ENCODE data around the gene HMOX2.

HMOX2 gene, protein sequence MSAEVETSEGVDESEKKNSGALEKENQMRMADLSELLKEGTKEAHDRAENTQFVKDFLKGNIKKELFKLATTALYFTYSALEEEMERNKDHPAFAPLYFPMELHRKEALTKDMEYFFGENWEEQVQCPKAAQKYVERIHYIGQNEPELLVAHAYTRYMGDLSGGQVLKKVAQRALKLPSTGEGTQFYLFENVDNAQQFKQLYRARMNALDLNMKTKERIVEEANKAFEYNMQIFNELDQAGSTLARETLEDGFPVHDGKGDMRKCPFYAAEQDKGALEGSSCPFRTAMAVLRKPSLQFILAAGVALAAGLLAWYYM

DNA sequence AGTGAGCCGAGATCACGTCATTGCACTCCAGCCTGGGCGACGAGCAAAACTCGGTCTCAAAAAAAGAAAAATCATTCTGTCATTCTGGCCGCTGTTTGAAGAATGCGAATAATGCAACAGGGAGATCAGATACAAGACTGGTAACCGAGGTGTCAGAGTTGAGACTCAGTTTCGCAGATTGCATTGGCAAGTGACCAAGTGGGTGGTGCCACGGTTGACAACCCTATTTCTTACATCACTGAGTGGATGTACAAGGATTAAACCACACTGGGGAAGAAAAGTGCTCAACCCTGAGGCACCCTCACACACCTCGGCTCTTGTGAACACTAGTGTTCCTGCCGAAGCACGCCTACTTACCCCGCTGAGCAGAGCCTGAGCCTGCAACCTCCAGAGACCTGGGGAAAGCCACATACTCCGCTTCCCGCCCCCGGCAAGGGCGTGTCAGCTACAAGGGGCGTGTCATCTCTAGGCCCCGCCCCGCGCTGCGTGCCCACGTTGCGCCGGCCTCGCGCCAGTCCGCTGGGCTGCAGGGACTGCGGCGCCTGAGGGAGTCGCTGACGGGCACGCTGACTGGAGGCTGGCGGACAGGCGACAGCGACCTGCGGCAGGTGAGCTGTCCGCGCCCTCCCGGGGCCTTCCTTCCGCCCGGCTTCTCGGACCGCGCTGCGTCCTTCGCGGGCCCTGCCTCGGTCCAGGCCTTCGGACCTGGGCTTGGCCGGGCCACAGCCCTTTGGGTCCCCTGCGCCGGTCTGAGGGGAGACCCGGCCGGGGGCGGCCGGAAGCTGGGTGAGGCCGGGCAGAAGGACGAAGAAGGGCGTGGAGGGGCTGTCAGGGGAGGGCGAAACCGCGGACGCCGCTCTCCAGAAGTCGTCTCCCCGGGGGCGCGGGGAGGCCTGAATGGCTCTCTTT is at the start of gene HMOX2:
Gene HMOX2 (plus strand): TSS at position 519 of the 909 bp plus-strand sequence. CDS start 29,127 bp downstream, outside the sequence.
- peak; percentile 73 for DNase-seq

DNA sequence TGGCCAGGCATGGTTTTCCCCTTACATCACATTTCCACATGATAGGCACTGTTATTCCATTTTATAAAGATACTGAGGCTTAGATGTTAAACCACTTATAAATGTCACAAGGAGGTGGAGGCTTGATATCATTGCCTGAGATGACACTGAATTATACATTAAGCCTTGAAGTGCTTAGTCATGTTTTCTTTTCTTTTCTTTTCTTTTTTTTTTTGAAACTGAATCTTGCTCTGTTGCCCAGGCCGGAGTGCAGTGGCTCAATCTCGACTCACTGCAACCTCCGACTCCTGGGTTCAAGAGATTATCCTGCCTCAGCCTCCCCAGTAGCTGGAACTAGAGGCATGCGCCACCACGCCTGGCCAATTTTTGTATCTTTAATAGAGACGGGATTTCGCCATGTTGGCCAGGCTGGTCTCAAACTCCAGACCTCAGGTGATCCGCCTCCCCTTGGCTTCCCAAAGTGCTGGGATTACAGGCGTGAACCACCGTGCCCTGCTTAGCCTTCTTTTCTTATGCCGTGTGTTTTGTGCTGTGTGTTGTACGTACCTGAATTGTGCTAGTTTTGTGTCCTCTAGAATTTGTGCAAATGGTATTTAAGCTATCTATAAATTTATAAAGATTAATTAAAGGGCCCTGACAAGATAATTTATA is 49.4 kb upstream of the HMOX2 start:
- DNase-seq = no peak

DNA sequence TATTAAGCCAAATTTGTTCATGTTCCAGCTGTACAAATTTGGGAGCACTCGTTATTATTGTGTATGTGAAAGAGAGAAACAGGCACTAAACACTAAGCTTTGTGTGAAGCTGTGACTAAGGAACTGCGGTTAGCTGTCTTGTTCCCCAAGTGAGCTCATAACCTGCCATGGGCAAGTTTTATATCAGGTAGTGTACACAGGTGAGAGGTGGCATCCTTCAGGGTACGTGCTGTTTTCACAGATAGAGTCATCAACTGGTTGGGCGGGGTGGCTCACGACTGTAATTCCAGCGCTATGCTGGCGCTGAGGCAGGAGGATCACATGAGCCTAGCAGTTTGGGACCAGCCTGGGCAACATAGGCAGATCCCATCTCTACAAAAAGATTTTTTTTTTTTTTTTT is 47.7 kb upstream of the HMOX2 start:
- no peak for DNase-seq

DNA sequence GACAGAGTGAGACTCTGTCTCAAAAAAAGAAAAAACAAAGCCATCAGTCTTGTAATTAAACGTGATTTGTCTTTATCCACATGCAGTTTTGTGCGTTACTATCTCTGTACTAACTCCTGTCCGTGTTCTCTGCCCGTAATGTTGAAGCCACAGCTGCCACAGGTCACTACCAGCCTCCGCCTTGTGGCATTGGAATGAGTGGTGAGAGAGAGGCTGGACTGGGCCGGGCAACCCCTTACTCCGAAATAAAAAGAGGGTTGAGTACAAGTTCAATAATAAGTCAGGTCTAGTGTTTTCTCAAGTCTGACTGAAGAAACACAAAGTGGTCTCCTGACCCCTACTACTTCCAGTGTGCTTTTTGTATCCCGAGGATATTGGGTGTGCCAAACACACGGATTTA is 45.2 kb upstream of the HMOX2 start:
- no peak for DNase-seq

DNA sequence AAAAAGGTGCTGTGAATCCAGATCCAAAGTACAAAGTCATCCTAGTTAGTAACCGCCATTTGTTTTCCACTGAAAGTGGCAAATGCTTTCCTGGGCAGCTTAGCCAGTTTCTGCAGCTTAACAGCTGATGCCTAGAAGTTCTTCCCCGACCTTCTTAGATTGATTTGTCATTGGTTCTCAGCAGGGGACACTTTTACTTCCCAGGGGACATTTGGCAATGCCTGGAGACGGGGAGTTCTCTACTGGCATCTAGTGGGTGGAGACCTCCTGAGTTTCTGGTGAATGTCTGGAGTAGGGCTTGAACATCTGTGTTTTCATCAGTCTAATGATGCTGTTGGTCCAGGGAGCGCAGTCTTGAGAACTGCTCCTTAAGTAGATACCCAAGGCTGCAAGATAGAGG is 43.0 kb upstream of the HMOX2 start:
- DNase-seq = no peak

DNA sequence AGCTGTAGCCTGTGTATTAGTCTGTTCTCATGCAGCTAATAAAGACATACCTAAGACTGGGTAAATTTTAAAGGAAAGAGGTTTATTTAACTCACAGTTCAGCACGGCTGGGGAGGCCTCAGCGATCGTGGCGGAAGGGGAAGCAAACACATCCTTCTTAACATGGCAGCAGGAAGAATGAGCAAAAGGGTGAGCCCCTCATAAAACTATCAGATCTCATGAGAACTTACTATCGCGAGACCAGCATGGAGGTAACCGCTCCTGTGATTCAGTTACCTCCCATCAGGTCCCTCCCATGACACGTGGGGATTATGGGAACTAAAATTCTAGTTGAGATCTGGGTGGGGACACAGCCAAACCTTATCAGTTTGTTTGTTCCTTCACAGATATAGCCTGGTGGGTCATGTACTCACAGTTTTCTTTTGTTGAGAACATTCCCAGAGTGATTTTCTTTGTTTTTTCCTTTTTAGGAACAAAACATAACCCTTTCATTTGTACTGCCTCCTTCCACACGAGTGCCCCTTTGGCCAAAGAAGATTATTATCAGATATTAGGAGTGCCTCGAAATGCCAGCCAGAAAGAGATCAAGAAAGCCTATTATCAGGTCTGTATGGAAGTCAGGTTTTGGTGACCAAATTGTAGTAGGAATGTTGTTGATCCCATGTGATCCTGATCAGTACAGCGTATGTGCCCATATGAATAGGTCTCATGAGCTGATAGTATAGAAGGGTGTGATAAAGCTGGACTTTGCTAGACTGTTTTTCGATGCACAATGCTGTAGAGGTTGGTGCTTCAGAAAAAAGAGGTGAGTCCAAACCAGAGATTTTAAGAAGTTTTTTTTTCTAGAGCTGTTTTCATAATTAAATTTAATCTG is 42.0 kb upstream of the HMOX2 start:
- no peak for DNase-seq

DNA sequence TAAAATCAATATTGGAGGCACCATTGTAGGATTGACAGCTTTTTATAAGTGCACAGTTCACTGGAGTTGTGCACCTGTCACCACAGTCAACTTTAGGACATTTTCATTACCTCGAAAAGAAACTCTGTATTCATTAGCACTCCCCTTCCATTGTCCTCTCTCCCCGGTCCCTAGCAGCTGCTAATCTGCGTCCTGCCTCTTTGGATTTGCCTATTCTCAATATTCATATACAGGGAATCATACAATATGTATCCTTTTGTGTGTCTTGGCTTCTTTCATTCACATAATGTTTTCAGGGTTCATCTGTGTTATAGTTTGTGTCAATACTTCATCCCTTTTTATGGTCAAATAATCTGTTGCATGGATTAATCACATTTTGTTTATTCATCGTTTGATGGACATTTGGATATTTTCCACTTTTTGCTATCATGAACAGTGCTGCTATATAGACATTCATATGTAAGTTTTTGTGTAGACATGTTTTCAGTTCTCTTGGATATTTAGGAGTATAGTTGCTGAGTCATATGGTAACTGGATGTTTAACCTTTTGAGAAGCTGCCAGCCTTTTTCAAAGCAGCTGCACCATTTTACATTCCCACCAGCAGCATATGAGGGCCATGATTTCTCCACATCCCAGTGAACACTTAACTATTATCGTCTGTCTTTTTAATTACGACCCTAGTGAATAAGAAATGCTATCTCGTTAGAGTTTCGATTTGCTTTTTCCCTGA is 40.7 kb upstream of the HMOX2 start:
- no peak for DNase-seq

DNA sequence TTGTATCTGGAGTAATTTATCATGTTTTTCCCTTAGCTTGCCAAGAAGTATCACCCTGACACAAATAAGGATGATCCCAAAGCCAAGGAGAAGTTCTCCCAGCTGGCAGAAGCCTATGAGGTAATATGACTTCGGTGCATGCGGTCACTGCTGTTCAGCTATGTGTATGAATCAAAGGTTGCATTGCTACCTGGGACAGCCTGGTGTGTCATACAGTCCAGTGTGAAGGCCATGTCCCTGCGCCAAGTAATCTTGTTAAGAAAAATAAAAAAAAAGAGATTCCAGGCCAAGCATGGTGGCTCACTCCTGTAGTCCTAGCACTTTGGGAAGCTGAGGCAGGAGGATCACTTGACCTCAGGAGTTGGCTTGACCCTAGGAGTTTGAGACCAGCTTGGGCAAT is 38.8 kb upstream of the HMOX2 start:
- no peak for DNase-seq

DNA sequence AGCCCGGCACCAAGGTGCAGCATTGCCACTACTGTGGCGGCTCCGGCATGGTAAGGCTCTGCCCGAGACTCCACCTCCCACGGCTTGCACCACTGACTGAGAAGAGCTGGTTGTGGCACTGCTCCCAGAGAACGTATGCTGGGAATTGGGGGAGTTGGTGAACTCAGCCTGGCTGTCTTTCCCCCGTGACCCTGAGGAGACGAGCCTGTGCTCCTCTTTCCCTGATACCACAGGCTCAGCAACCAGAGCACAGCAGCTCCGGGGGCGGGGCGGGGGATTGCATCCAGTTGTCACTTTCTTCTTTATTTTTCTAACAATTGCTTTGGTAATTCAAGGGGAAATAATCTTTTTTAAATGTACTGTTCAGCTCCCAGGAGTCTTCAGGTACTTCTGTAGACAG is 33.8 kb upstream of the HMOX2 start:
- DNase-seq = no peak

DNA sequence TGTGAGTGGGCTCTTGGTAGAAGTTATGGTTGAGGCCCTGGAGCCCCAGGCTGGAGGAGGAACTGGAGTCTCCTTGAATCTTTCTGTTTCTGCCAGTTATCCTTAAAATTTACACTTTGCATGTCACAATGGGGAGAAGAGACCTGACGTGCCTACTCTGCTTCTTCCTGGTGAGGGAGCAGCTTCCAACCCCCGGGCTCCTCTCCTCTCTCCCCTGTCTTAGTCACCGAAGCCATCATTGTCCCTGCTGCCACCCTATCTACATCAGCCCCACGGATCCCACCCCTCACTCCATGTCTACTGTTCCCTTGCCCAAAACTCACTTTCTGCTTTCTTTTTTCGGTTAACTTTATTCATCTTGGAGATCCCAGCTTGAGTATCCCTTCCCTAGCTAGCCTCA is 32.9 kb upstream of the HMOX2 start:
- DNase-seq = no peak

DNA sequence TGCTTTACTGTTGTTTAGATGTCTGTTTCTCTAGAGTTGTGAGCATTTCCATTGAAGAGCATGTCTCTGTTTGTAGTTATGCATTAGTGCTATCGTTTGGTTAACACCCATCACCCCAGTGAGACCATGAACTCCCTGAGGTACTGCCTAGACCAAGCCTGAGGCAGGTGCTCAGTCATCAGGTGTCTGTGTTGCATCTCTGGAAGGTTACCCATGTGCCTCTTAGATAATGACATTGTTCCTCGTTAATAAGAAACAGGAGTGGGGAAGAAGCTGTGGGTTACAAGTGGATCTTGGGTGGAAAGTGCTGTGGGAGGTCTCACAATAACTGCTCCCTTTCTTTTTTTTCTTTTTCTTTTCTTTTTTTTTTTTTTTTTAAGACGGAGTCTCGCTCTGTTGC is 32.2 kb upstream of the HMOX2 start:
- DNase-seq = no peak

DNA sequence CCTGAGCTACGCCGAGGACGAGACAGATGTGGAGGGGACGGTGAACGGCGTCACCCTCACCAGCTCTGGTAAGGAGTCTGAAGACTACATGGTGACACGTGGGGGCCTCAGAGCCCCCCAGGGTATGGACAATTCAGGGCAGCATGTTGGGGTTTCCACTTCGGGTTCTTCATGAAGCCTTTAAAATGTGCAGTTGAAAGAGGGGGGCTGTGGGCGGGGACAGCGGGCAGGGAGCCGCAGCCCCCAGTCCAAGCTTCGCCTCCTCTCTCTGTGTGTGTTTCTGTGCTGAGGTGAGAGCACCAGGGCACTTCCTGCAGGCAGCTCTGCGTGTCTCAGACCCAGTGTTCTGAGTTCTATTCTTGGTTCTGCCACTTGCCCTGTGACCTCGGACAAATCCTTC is 25.8 kb upstream of the HMOX2 start:
- no peak for DNase-seq

DNA sequence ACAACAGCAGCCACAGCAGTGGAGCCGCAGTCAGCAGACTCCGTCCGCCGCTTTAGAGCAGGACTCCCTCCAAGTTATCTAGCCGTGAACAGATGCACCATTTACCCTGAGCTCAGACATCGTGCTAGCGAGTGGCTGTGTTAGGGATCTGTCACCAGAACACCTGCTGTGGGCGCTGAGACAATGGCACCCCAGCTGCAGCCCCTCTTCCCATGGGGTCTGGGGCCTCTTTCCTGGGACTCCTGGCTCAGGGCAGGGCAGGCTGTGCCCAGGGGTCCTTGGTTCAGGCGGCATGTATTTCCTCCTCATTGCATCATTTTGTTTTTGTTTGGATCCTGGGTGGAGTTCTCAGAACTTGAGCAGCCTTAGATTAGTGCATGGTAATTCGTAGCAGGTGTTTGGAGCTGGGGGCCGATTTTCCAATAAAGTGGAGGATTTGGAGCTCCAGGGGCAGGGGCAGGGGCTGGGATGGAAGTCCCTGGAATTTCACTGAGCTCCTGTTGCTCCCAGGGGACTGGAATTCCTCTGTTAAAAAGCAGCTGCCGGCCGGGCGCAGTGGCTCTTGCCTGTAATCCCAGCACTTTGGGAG is 25.2 kb upstream of the HMOX2 start:
- DNase-seq = no peak

DNA sequence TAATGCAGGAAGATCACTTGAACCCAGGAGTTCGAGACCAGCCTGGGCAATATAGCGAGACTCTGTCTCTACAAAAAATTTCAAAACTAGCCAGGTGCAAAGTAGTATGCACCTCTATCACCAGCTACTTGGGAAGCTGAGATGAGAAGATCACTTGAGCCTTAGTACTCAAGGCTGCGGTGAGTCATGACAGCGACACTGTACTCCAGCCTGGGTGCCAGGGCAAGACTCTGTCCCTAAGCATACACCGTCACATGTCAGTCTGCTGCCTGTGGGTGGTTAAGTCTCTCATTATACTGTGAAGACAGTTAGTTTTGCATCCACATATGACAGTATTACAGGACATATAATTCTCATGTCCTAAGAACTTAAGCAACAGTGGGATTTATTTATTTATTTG is 23.5 kb upstream of the HMOX2 start:
- no peak for DNase-seq

DNA sequence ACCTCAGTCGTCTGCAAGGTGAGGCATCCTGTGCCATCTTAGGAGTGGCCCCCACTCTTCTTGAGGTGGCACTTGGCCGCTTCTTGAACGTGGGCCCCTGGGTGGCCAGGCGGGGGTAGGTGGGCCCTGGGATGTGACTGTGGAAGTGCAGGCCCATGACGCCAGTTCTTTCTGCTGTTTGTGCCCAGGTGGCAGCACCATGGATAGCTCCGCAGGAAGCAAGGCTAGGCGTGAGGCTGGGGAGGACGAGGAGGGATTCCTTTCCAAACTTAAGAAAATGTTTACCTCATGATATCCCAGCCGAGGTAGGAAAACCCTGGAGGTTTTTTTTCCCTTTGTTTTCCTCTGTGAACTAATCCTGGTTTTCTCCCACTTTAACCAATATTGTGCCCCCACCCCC is 21.6 kb upstream of the HMOX2 start:
- DNase-seq = no peak

DNA sequence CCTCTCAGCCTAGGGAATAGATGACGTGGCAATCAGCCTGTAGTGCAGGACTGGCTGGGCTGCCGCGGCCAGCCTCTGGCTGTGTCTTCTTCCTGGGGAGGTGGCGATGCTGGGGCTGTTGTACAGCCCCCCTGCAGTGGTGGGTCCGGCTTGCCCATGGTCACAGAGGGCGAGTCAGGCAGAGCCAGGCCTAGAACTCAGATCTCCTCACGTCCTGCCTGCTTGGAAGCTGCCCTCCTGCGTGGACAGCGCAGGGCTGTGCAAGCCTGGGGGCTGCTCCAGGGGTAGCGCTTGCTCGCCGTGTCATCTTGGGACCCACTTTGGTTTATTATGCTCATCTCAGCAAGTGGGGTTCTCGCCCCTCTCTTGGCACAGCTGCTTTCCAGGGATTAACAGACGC is 21.1 kb upstream of the HMOX2 start:
- DNase-seq = no peak

DNA sequence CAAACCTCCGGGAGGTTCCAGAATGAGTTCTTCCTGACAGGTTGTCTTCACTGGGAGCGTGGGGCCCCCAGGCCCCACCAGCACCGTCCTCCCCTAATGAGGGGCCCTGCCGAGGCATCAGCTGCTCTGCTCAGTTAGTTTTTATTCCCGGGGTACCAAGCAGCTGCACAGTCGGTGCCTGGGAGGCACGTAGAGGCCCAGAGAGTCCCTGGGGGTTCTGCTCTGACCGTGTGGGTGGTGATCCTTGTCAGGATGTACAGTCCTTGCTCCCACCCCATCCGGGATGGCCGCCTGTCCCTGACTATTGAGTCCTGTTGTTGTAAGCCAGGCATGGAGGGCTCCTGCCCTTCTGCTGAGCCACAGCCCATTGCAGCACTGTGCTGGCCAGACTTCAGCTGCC is 20.2 kb upstream of the HMOX2 start:
- no peak for DNase-seq

DNA sequence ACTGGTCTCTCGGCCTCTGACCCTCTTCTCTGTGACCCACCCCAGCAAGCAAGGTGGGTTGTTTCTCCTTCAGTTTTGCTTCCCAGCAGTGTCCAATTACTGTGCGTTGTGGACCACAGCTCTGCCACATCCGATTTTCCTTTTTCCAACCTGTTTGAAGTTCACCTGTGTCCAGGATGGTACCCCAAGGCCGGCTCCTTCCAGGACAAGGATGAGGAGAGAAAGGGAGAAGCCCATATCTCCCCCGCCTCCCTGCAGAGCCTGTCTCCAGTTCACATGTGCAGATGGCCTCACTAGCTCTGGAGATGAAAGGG is 15.3 kb upstream of the HMOX2 start:
- no peak for DNase-seq

DNA sequence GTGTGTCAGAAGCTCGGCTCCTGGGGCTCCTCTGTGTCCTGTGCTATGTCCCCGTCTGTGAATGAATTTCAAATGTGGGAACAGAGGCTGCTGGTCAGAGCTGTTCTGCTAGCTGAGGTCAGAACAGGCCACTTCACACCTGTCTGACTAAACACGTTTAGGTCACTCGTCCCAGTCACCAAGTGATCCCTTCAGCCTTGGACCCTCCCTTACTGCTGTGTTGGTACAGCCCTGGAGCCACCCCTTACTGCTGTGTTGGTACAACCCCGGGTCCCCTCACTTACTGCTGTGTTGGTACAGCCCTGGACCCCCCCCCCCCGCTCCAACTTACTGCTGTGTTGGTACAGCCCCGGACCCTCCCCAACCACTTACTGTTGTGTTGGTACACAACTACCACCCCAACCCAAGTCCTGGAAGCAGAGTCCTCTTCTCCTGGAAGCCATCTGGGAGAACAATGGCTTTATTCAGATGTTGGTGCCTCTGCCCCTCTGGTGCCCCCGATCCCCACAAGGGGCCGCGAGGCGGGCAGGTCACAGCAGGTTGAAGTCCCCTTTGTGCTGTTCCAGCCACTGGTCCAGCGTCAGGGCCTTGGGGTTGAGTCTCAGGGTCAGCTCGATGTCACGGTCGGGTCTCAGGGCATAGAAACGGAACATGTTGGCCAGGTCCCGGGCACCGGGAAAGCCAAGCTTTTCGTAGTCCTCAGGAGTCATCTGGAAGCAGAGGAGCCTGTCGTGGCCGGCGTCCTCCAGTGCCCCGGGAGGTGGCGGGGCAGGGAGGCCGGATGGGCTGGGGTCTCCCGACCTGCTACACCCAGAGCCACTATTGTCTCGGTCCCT is 14.7 kb upstream of the HMOX2 start:
- no peak for DNase-seq

DNA sequence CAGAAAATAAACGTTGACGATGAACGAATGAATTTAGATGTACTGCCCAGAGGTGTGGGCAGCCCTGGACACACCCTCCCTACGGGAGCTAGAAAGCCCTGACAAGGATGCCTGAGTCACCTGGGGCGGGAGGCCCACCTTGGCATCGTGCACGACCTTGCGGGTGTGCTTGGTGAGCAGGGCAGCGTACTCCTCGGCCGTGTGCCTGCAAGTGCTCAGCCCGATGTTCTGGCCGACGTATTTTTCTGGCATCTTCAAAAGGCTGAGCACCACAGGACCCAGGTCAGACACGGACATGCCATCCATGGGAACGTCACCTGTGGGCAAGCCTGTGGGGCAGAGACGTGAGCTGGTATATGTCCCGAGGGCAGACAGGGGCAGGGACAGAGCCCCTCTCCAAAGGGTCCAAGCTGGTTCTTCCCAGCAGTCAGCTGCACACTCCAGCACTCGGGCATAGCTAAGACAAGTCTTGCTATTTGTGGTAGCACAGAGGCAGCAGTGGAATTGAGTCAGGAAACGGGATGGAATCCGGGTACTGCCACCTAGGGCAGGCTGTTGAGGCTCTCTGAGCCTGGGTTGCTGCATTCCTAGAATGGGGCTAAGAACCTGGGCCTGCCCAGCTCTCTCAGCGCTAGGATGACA is 12.6 kb upstream of the HMOX2 start:
- DNase-seq = no peak
